ENCODE measurements around the gene CTCFL. TPM values are rescaled to one million over a fixed set of nuclear protein-coding genes. Genes with fewer than 3 reads are reported as not detected.
A peak's percentile ranks its signal among the peaks of the same experiment; 100 is the strongest.

The CTCFL gene
- total and polyA plus RNA-seq, 2 of the 13 experiments (the other 11 are each of a cell fraction or from before 2014, with no cell fraction given), result 0.04 TPM; not detected in 1

DNA sequence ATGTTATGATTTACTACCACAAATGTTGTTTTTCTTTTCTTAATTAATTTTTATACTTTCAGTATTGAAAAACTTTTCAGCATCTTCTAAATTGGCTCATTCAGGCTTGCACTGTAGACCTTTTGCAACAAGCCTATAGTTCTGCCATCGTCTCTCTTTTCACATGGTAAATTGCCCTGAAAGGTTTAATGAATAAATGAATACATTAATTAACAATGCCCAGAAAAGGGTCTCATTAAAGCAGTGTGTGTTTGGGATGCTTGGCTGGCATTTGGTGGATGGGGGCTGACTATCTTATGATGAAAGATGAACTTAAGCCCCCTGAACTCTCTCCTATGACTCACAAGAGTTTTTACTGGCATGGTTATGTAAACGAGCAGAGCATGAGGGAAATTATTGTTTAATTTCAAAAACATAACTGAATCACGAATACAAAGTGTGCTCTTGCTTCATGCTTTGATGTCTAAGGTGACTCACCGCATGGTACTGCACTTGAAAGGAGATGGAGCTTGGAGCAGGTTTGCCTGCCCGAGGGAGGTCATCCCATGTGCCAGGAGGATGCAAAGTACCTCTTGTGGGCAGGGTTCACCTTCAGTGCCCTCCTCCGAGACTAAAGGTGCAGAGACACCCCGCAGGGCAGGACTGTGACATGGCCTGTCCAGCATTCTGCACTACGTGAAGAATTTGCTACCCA lies 22.2 kb upstream of the CTCFL start (continued):
- TF ChIP-seq ZNF280B (CRISPR knock-in tag; IDR thresholded peaks at IDR 0.05; ENCODE audit: borderline replicate concordance) (no peak), HNRNPH1 (optimal IDR thresholded peaks at IDR 0.05; ENCODE audit: low read depth, low read length) (no peak), ZNF335 (CRISPR knock-in tag; IDR thresholded peaks at IDR 0.05) (no peak), ZNF773 (CRISPR knock-in tag; IDR thresholded peaks at IDR 0.05; ENCODE audit: borderline replicate concordance) (no peak), NFATC3 (CRISPR knock-in tag; IDR thresholded peaks at IDR 0.05) (no peak), ZNF816 (CRISPR knock-in tag; IDR thresholded peaks at IDR 0.05; ENCODE audit: borderline replicate concordance) (no peak), MTF2 (CRISPR knock-in tag; IDR thresholded peaks at IDR 0.05; ENCODE audit: borderline replicate concordance) (no peak), ISL2 (CRISPR knock-in tag; IDR thresholded peaks at IDR 0.05) (no peak), FIP1L1 (IDR thresholded peaks at IDR 0.05; ENCODE audit: borderline replicate concordance, insufficient read depth, low read depth, low read length) (no peak), IRF2 (CRISPR knock-in tag; IDR thresholded peaks at IDR 0.05) (peak; percentile 49; the same call in 1 of the 2 replicates), FOXK1 (CRISPR knock-in tag; IDR thresholded peaks at IDR 0.05; ENCODE audit: borderline replicate concordance, low read depth) (peak; percentile 97), ZNF563 (CRISPR knock-in tag; IDR thresholded peaks at IDR 0.05) (no peak), NPAS2 (CRISPR knock-in tag; IDR thresholded peaks at IDR 0.05; ENCODE audit: borderline replicate concordance) (no peak), TRIM22 (IDR thresholded peaks at IDR 0.05) (no peak), CEBPB (IDR thresholded peaks at IDR 0.05; ENCODE audit: borderline replicate concordance, low read depth, low read length) (peak; percentile 86), CTCF (CRISPR knock-in tag; IDR thresholded peaks at IDR 0.05) (no peak)
- TF ChIP-seq, protein P1, sequence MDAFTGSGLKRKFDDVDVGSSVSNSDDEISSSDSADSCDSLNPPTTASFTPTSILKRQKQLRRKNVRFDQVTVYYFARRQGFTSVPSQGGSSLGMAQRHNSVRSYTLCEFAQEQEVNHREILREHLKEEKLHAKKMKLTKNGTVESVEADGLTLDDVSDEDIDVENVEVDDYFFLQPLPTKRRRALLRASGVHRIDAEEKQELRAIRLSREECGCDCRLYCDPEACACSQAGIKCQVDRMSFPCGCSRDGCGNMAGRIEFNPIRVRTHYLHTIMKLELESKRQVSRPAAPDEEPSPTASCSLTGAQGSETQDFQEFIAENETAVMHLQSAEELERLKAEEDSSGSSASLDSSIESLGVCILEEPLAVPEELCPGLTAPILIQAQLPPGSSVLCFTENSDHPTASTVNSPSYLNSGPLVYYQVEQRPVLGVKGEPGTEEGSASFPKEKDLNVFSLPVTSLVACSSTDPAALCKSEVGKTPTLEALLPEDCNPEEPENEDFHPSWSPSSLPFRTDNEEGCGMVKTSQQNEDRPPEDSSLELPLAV (CRISPR knock-in tag; conservative IDR thresholded peaks at IDR 0.05; ENCODE audit: low read depth), result no peak
- TF ChIP-seq, protein P2, sequence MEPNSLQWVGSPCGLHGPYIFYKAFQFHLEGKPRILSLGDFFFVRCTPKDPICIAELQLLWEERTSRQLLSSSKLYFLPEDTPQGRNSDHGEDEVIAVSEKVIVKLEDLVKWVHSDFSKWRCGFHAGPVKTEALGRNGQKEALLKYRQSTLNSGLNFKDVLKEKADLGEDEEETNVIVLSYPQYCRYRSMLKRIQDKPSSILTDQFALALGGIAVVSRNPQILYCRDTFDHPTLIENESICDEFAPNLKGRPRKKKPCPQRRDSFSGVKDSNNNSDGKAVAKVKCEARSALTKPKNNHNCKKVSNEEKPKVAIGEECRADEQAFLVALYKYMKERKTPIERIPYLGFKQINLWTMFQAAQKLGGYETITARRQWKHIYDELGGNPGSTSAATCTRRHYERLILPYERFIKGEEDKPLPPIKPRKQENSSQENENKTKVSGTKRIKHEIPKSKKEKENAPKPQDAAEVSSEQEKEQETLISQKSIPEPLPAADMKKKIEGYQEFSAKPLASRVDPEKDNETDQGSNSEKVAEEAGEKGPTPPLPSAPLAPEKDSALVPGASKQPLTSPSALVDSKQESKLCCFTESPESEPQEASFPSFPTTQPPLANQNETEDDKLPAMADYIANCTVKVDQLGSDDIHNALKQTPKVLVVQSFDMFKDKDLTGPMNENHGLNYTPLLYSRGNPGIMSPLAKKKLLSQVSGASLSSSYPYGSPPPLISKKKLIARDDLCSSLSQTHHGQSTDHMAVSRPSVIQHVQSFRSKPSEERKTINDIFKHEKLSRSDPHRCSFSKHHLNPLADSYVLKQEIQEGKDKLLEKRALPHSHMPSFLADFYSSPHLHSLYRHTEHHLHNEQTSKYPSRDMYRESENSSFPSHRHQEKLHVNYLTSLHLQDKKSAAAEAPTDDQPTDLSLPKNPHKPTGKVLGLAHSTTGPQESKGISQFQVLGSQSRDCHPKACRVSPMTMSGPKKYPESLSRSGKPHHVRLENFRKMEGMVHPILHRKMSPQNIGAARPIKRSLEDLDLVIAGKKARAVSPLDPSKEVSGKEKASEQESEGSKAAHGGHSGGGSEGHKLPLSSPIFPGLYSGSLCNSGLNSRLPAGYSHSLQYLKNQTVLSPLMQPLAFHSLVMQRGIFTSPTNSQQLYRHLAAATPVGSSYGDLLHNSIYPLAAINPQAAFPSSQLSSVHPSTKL (CRISPR knock-in tag; IDR thresholded peaks at IDR 0.05), result peak; percentile 92
